HCT116 (cell line): ENCODE data around the gene LRBA.

Experiments
- RAD21 ChIP-seq: IDR thresholded peaks from 2 replicates; pipeline ENCODE4 v1.6.1; 2012; ENCODE audit warnings: low read depth, mild to moderate bottlenecking
- TF ChIP-seq, protein P1 (sequence below), 3 experiments: fragments of 200-600 bp in 1 of 3; sonication (generic) in 1 of 3; IDR thresholded peaks in 2 of 3; conservative IDR thresholded peaks in 1 of 3; 2 replicates each; pipeline ENCODE4 v1.5.1; 2012 to 2017; ENCODE audit warnings: low read depth in 2 of 3, low read length in 2 of 3, antibody characterized with exemption in 1 of 3, borderline replicate concordance in 1 of 3, control low read depth in 1 of 3, mild to moderate bottlenecking in 1 of 3, mixed read lengths in 1 of 3, mixed run types in 1 of 3, moderate library complexity in 1 of 3; ENCODE audit not compliant: insufficient read depth in 1 of 3

GRCh38 chr4:150278206-150278605 lies 736.9 kb downstream of the LRBA start:
- no peak for TF ChIP-seq RAD21
- TF ChIP-seq, protein P1, sequence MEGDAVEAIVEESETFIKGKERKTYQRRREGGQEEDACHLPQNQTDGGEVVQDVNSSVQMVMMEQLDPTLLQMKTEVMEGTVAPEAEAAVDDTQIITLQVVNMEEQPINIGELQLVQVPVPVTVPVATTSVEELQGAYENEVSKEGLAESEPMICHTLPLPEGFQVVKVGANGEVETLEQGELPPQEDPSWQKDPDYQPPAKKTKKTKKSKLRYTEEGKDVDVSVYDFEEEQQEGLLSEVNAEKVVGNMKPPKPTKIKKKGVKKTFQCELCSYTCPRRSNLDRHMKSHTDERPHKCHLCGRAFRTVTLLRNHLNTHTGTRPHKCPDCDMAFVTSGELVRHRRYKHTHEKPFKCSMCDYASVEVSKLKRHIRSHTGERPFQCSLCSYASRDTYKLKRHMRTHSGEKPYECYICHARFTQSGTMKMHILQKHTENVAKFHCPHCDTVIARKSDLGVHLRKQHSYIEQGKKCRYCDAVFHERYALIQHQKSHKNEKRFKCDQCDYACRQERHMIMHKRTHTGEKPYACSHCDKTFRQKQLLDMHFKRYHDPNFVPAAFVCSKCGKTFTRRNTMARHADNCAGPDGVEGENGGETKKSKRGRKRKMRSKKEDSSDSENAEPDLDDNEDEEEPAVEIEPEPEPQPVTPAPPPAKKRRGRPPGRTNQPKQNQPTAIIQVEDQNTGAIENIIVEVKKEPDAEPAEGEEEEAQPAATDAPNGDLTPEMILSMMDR (IDR thresholded peaks at IDR 0.05 in 2 of 3, conservative IDR thresholded peaks at IDR 0.05 in 1 of 3; ENCODE audit: borderline replicate concordance in 1 of 3, insufficient read depth in 1 of 3, low read depth in 2 of 3, low read length in 2 of 3) = no peak
